Panc1 (cell line): Measurements from ENCODE around the gene SERPINA4.

Source experiments
- POLR2AphosphoS5 ChIP-seq: IDR thresholded peaks from 2 replicates; pipeline ENCODE4 v1.6.1; 2012; ENCODE audit warnings: mild to moderate bottlenecking, low read depth, low read length, moderate library complexity
- SIN3A ChIP-seq: IDR thresholded peaks from 2 replicates; pipeline ENCODE4 v1.6.1; 2012; ENCODE audit warnings: low read depth, mild to moderate bottlenecking, low read length, moderate library complexity, borderline replicate concordance; ENCODE audit not compliant: insufficient read depth
- TCF7L2 ChIP-seq: IDR thresholded peaks from 2 replicates; pipeline ENCODE4 v1.6.1; 2011; ENCODE audit warnings: mild to moderate bottlenecking, low read depth, low read length, inconsistent platforms
- TF ChIP-seq, protein P1 (sequence below): fragments of 450-650 bp; IDR thresholded peaks from 2 replicates; pipeline ENCODE4 v1.5.1; 2017; ENCODE audit warnings: mild to moderate bottlenecking
- TF ChIP-seq, protein P2 (sequence below), 2 experiments: IDR thresholded peaks; 2 replicates each; pipeline ENCODE4 v1.6.1; 2011 to 2012; ENCODE audit warnings: low read depth in 2 of 2, control low read depth in 1 of 2, low read length in 1 of 2, mild to moderate bottlenecking in 1 of 2, moderate library complexity in 1 of 2; ENCODE audit not compliant: insufficient read depth in 1 of 2

DNA sequence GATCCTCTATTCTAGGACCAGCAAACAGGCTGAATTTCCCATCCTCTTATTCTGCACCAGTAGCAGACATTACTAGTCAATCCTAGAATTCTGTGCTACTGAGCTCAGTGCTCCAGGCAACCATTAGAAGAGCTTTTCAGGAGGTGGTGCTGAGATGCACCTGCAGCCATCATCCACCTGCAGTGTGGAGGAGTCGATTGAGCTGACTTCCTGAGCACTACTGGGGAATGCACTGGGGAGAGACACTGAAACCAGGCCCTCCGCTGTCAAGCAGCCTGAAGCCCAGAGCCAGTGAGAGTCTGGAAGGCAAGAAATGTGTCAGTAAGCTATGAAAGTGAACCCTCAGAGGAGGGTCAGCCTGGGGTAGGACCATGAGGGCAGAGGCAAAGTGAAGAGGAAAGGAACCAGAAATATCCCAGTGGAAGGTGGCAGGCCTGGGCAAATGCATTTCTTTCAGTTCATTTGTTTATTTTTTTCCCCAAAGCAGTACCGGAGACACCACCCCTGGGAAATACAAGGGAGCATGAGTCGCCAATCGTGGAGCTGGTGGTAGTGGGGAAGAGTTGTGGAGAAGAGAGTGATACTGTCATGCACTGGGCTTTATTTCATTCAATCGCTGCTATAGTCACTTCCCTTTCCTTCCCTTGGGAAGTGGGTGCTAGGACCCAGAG is 23.0 kb upstream of the SERPINA4 start:
- TF ChIP-seq, protein P1, sequence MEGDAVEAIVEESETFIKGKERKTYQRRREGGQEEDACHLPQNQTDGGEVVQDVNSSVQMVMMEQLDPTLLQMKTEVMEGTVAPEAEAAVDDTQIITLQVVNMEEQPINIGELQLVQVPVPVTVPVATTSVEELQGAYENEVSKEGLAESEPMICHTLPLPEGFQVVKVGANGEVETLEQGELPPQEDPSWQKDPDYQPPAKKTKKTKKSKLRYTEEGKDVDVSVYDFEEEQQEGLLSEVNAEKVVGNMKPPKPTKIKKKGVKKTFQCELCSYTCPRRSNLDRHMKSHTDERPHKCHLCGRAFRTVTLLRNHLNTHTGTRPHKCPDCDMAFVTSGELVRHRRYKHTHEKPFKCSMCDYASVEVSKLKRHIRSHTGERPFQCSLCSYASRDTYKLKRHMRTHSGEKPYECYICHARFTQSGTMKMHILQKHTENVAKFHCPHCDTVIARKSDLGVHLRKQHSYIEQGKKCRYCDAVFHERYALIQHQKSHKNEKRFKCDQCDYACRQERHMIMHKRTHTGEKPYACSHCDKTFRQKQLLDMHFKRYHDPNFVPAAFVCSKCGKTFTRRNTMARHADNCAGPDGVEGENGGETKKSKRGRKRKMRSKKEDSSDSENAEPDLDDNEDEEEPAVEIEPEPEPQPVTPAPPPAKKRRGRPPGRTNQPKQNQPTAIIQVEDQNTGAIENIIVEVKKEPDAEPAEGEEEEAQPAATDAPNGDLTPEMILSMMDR: no peak
- TF ChIP-seq SIN3A (no peak), POLR2AphosphoS5 (no peak), TCF7L2 (no peak)
- TF ChIP-seq, protein P2, sequence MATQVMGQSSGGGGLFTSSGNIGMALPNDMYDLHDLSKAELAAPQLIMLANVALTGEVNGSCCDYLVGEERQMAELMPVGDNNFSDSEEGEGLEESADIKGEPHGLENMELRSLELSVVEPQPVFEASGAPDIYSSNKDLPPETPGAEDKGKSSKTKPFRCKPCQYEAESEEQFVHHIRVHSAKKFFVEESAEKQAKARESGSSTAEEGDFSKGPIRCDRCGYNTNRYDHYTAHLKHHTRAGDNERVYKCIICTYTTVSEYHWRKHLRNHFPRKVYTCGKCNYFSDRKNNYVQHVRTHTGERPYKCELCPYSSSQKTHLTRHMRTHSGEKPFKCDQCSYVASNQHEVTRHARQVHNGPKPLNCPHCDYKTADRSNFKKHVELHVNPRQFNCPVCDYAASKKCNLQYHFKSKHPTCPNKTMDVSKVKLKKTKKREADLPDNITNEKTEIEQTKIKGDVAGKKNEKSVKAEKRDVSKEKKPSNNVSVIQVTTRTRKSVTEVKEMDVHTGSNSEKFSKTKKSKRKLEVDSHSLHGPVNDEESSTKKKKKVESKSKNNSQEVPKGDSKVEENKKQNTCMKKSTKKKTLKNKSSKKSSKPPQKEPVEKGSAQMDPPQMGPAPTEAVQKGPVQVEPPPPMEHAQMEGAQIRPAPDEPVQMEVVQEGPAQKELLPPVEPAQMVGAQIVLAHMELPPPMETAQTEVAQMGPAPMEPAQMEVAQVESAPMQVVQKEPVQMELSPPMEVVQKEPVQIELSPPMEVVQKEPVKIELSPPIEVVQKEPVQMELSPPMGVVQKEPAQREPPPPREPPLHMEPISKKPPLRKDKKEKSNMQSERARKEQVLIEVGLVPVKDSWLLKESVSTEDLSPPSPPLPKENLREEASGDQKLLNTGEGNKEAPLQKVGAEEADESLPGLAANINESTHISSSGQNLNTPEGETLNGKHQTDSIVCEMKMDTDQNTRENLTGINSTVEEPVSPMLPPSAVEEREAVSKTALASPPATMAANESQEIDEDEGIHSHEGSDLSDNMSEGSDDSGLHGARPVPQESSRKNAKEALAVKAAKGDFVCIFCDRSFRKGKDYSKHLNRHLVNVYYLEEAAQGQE (IDR thresholded peaks at IDR 0.05; ENCODE audit: insufficient read depth in 1 of 2, low read depth in 2 of 2, low read length in 1 of 2): no peak
